ENCODE results near the gene ROBO1. TPM values are rescaled to one million over a fixed set of nuclear protein-coding genes. Genes with fewer than 3 reads are reported as not detected.

Gene ROBO1
- total RNA-seq, 1 donor from 2014 or later = 43.7 TPM

- Mint-ChIP-seq H3K27ac (ENCODE audit: unreplicated experiment) (no peak overlapping the region), H3K4me1 (ENCODE audit: low read depth) (no peaks in the 10 kb centered on the region), H3K4me3 (ENCODE audit: unreplicated experiment) (no peak overlapping the region), H3K9me3 (ENCODE audit: low read depth) (peaks cover 6% of the 10 kb centered on the region), H3K36me3 (ENCODE audit: low read depth) (no peaks in the 10 kb centered on the region), H3K27me3 (ENCODE audit: low read depth) (no peaks in the 10 kb centered on the region)
- TF ChIP-seq CTCF (IDR thresholded peaks at IDR 0.05) = no peak
- DNase-seq (ENCODE audit: low spot score) = no peak
Observed at GRCh38 chr3:79097964-79098660, 669.7 kb downstream of the ROBO1 start.

GRCh38 chr3:79094654-79095053 lies 673.1 kb downstream of the ROBO1 start:
- no peak overlapping the region for H3K27ac Mint-ChIP-seq (ENCODE audit: unreplicated experiment)
- H3K4me1 Mint-ChIP-seq (ENCODE audit: low read depth) = no peaks in the 10 kb centered on the region
- no peaks in the 10 kb centered on the region for H3K36me3 Mint-ChIP-seq (ENCODE audit: low read depth)
- DNase-seq (ENCODE audit: low spot score) = no peak
- no peak overlapping the region for H3K4me3 Mint-ChIP-seq (ENCODE audit: unreplicated experiment)
- TF ChIP-seq CTCF (IDR thresholded peaks at IDR 0.05) = no peak
- H3K27me3 Mint-ChIP-seq (ENCODE audit: low read depth) = no peaks in the 10 kb centered on the region
- H3K9me3 Mint-ChIP-seq (ENCODE audit: low read depth) = peaks cover 9% of the 10 kb centered on the region

GRCh38 chr3:79086514-79086913 lies 681.3 kb downstream of the ROBO1 start:
- H3K27me3 Mint-ChIP-seq (ENCODE audit: low read depth) = no peaks in the 10 kb centered on the region
- no peaks in the 10 kb centered on the region for H3K36me3 Mint-ChIP-seq (ENCODE audit: low read depth)
- no peak overlapping the region for H3K27ac Mint-ChIP-seq (ENCODE audit: unreplicated experiment)
- peaks cover 3% of the 10 kb centered on the region for H3K9me3 Mint-ChIP-seq (ENCODE audit: low read depth)
- no peak for DNase-seq (ENCODE audit: low spot score)
- peaks cover 4% of the 10 kb centered on the region for H3K4me1 Mint-ChIP-seq (ENCODE audit: low read depth)
- peak; percentile 95 for TF ChIP-seq CTCF (IDR thresholded peaks at IDR 0.05)
- no peak overlapping the region for H3K4me3 Mint-ChIP-seq (ENCODE audit: unreplicated experiment)

- Mint-ChIP-seq H3K27ac (ENCODE audit: unreplicated experiment) (no peak overlapping the region), H3K36me3 (ENCODE audit: low read depth) (no peaks in the 10 kb centered on the region), H3K4me3 (ENCODE audit: unreplicated experiment) (no peak overlapping the region), H3K9me3 (ENCODE audit: low read depth) (no peaks in the 10 kb centered on the region), H3K27me3 (ENCODE audit: low read depth) (no peaks in the 10 kb centered on the region), H3K4me1 (ENCODE audit: low read depth) (peaks cover 4% of the 10 kb centered on the region)
- no peak for TF ChIP-seq CTCF (IDR thresholded peaks at IDR 0.05)
- no peak for DNase-seq (ENCODE audit: low spot score)
Observed at GRCh38 chr3:79085171-79085570, 682.6 kb downstream of the ROBO1 start.

- no peak for TF ChIP-seq CTCF (IDR thresholded peaks at IDR 0.05)
- no peaks in the 10 kb centered on the region for H3K27me3 Mint-ChIP-seq (ENCODE audit: low read depth)
- H3K27ac Mint-ChIP-seq (ENCODE audit: unreplicated experiment) = no peak overlapping the region
- no peak for DNase-seq (ENCODE audit: low spot score)
- peaks cover 4% of the 10 kb centered on the region for H3K4me1 Mint-ChIP-seq (ENCODE audit: low read depth)
- no peak overlapping the region for H3K4me3 Mint-ChIP-seq (ENCODE audit: unreplicated experiment)
- H3K9me3 Mint-ChIP-seq (ENCODE audit: low read depth) = no peaks in the 10 kb centered on the region
- H3K36me3 Mint-ChIP-seq (ENCODE audit: low read depth) = no peaks in the 10 kb centered on the region
Observed at GRCh38 chr3:79081335-79081734, 686.5 kb downstream of the ROBO1 start.
